MM.1S (cell line): Measurements from ENCODE around the gene SLC51B.

Experiments
- EZH2 ChIP-seq: fragments of 300-600 bp; sonication (generic); optimal IDR thresholded peaks from 2 replicates; pipeline ENCODE3; 2017; ENCODE audit warnings: low read depth, mild to moderate bottlenecking, antibody characterized with exemption, low read length, mixed read lengths
- TF ChIP-seq, protein P1 (sequence below): fragments of 300-600 bp; sonication (generic); IDR thresholded peaks from 2 replicates; pipeline ENCODE4 v1.5.1; 2016; ENCODE audit warnings: antibody characterized with exemption, low read length, mixed read lengths

DNA sequence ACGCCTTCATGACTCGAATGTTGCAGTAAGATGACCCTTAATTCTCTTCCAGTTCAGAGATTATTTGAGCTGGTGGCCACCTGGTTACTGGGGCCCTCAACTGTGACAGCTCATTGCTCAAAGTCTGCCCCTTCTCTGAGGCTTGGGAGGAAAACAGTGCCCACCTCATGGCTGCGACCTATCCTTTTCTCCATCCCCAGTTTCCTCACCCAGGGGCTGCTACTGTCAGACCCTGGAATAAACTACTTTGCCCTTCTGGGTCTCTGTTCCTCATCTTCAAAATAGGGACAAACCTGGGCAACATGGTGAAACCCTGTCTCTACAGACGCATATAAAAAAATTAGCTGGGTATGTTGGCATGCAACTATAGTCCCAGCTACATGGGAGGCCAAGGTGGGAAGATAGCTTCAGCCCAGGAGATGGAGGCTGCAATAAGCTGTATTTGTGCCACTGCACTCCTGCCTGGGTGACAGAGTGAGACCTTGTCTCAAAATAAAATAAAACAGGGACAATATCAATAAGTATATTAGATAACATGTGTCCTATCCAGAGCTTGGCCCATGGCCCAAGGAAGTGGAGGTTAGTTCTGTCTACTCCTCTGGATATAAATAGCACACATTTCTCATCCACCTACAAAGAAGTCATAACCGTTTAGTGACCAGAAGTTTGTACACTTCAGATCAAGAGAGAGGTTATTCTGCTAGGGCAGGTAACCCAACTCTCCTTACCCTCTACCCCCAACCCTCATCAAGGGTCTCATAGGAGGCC is 24.8 kb downstream of the SLC51B start:
- TF ChIP-seq, protein P1, sequence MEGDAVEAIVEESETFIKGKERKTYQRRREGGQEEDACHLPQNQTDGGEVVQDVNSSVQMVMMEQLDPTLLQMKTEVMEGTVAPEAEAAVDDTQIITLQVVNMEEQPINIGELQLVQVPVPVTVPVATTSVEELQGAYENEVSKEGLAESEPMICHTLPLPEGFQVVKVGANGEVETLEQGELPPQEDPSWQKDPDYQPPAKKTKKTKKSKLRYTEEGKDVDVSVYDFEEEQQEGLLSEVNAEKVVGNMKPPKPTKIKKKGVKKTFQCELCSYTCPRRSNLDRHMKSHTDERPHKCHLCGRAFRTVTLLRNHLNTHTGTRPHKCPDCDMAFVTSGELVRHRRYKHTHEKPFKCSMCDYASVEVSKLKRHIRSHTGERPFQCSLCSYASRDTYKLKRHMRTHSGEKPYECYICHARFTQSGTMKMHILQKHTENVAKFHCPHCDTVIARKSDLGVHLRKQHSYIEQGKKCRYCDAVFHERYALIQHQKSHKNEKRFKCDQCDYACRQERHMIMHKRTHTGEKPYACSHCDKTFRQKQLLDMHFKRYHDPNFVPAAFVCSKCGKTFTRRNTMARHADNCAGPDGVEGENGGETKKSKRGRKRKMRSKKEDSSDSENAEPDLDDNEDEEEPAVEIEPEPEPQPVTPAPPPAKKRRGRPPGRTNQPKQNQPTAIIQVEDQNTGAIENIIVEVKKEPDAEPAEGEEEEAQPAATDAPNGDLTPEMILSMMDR: no peak
- no peak for TF ChIP-seq EZH2
